PC-9 (cell line): ENCODE measurements around the gene MACROD2. TPM values are rescaled to one million over a fixed set of nuclear protein-coding genes. Genes with fewer than 3 reads are reported as not detected.

Source experiments
- BruUV-seq: library from RNA; stranded (reverse); fragments of 400-500 nt; replicated peaks from 2 replicates; lab custom pipeline; 2021; lab: Mats Ljungman, UMichigan
- CTCF ChIA-PET: fragments of 300-600 bp; sonication (Branson Sonifier 250); formaldehyde crosslinking; loops from one replicate; lab custom pipeline; 2022; ENCODE audit warnings: antibody characterized with exemption; lab: Charles Lee
- POLR2A ChIA-PET: fragments of 300-600 bp; sonication (Branson Sonifier 250); formaldehyde crosslinking; loops from one replicate; lab custom pipeline; 2022; ENCODE audit warnings: antibody characterized with exemption; ENCODE audit not compliant: unreplicated experiment; lab: Charles Lee
- DNase-seq, 2 experiments: peaks; one replicate each; pipeline versions ENCODE4 v3.0.0 to v3.0.0-alpha.2; 2015 to 2022; ENCODE audit warnings: mixed read lengths in 1 of 2
- H2AFZ ChIP-seq: fragments of 200-600 bp; sonication (generic); 2 replicates; pipeline ENCODE4 v1.8.1; 2017; ENCODE audit warnings: antibody characterized with exemption
- H3F3A ChIP-seq: fragments of 200-600 bp; sonication (generic); 2 replicates; pipeline ENCODE4 v1.8.1; 2017; ENCODE audit warnings: antibody characterized with exemption, mild to moderate bottlenecking, low read depth; ENCODE audit not compliant: insufficient read depth
- H3K27ac ChIP-seq: fragments of 200-600 bp; sonication (generic); 2 replicates; pipeline ENCODE4 v1.6.1; 2016; ENCODE audit warnings: mixed run types
- H3K27me3 ChIP-seq: fragments of 200-600 bp; sonication (generic); 2 replicates; pipeline ENCODE4 v1.6.1; 2016; ENCODE audit warnings: low read depth, mixed run types; ENCODE audit not compliant: insufficient read depth
- H3K36me3 ChIP-seq: fragments of 200-600 bp; sonication (generic); 2 replicates; pipeline ENCODE4 v1.6.1; 2016; ENCODE audit warnings: low read depth, mixed run types
- H3K4me1 ChIP-seq: fragments of 200-600 bp; sonication (generic); replicated peaks from 2 replicates; pipeline ENCODE4 v1.6.1; 2016; ENCODE audit warnings: mixed run types; ENCODE audit not compliant: insufficient read depth
- H3K4me2 ChIP-seq: fragments of 200-600 bp; sonication (generic); 2 replicates; pipeline ENCODE4 v1.6.1; 2017; ENCODE audit warnings: mixed run types
- H3K4me3 ChIP-seq: fragments of 200-600 bp; sonication (generic); 2 replicates; pipeline ENCODE4 v1.6.1; 2016; ENCODE audit warnings: mixed run types
- H3K79me2 ChIP-seq: fragments of 200-600 bp; sonication (generic); 2 replicates; pipeline ENCODE4 v1.6.1; 2017; ENCODE audit warnings: low read depth, mixed run types
- H3K9me2 ChIP-seq: fragments of 200-600 bp; sonication (generic); 2 replicates; pipeline ENCODE4 v1.8.1; 2017; ENCODE audit warnings: mild to moderate bottlenecking; ENCODE audit not compliant: insufficient read depth
- H3K9me3 ChIP-seq: fragments of 200-600 bp; sonication (generic); 2 replicates; pipeline ENCODE4 v1.8.1; 2016; ENCODE audit warnings: low read depth; ENCODE audit not compliant: insufficient read depth
- H4K20me1 ChIP-seq: fragments of 200-600 bp; sonication (generic); 2 replicates; pipeline ENCODE4 v1.8.1; 2017; ENCODE audit not compliant: insufficient read depth
- EZH2 ChIP-seq: fragments of 200-600 bp; sonication (generic); IDR thresholded peaks from 2 replicates; pipeline ENCODE4 v1.8.0; 2017; ENCODE audit warnings: antibody characterized with exemption, low read depth
- intact Hi-C: fragments of 100-400 bp; cut with micrococcal nuclease; formaldehyde crosslinking; loops from one replicate; pipeline ENCODE4 v1.10.0; 2022; ENCODE audit not compliant: unreplicated experiment
- total RNA-seq: library from RNA; stranded (reverse); gene quantifications from 2 replicates; pipeline ENCODE4 v1.2.3, GENCODE V29; 2021
- TF ChIP-seq, protein P1 (sequence below): fragments of 200-600 bp; sonication (generic); conservative IDR thresholded peaks from 2 replicates; pipeline ENCODE4 v1.6.1; 2017; ENCODE audit warnings: mixed run types, antibody characterized with exemption, mild to moderate bottlenecking, moderate library complexity

MACROD2 gene
- total RNA-seq, 1 experiment from 2014 or later = 11.4 TPM

DNA sequence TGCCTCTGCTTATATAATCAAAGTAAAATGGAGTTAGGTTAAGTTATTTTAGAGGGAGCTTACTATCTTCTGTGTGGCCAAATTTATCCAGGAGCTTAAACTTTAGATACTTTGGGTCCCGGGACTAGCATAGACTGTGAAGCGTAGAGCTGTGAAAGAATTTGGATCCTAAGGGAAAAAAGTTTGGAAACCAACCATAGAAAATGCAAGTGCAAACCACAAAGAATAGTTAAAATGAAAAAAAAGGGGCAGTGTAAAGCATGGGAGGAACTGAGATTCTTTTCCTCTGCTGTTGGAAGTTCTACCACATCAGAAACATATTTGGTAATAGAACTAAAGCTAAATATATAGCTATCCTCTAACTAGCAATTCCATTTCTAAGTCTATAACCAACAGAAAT lies 574.3 kb downstream of the MACROD2 start:
- TF ChIP-seq, protein P1, sequence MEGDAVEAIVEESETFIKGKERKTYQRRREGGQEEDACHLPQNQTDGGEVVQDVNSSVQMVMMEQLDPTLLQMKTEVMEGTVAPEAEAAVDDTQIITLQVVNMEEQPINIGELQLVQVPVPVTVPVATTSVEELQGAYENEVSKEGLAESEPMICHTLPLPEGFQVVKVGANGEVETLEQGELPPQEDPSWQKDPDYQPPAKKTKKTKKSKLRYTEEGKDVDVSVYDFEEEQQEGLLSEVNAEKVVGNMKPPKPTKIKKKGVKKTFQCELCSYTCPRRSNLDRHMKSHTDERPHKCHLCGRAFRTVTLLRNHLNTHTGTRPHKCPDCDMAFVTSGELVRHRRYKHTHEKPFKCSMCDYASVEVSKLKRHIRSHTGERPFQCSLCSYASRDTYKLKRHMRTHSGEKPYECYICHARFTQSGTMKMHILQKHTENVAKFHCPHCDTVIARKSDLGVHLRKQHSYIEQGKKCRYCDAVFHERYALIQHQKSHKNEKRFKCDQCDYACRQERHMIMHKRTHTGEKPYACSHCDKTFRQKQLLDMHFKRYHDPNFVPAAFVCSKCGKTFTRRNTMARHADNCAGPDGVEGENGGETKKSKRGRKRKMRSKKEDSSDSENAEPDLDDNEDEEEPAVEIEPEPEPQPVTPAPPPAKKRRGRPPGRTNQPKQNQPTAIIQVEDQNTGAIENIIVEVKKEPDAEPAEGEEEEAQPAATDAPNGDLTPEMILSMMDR = no peak
- no peak for TF ChIP-seq EZH2
- no peaks in the 10 kb centered on the region for H3K79me2 ChIP-seq
- H3K9me3 ChIP-seq = no peaks in the 10 kb centered on the region
- intact Hi-C loops = no loop called here
- H3K9me2 ChIP-seq = no peaks in the 10 kb centered on the region
- ChIA-PET POLR2A (no interaction called here), CTCF (no interaction called here)
- no peak overlapping the region for H3K27ac ChIP-seq
- H3K36me3 ChIP-seq = no peaks in the 10 kb centered on the region
- no TSS peak for BruUV-seq
- no peak for DNase-seq
- H3K4me3 ChIP-seq = no peak overlapping the region
- no peaks in the 10 kb centered on the region for H3F3A ChIP-seq
- no peaks in the 10 kb centered on the region for H3K27me3 ChIP-seq
- H3K4me1 ChIP-seq = no peaks in the 10 kb centered on the region
- H2AFZ ChIP-seq = no peak overlapping the region
- no peak overlapping the region for H3K4me2 ChIP-seq
- H4K20me1 ChIP-seq = no peaks in the 10 kb centered on the region

DNA sequence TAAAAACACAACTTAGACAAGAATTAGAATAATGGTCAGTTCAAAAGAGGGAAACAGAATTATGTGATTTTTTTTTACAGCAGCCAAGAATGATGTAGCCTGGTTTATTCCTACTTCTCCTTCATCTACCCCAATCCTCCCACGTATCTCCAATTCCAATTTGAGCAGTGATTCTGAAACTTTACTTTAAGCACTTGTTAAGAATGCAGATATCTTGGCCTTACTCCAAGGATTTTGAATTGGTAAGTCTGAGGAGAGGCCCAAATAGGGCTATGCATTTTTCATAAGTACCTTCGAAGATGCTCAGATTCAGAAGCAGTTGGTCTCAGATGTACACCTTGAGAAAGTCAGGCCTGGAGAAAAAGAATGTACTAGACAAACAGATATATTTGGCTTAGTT lies 575.5 kb downstream of the MACROD2 start:
- BruUV-seq = no TSS peak
- H3F3A ChIP-seq = no peaks in the 10 kb centered on the region
- TF ChIP-seq, protein P1 = no peak
- TF ChIP-seq EZH2 = no peak
- H3K9me3 ChIP-seq = no peaks in the 10 kb centered on the region
- H3K27ac ChIP-seq = no peak overlapping the region
- no peaks in the 10 kb centered on the region for H3K4me1 ChIP-seq
- no peak overlapping the region for H2AFZ ChIP-seq
- H3K79me2 ChIP-seq = no peaks in the 10 kb centered on the region
- no peaks in the 10 kb centered on the region for H3K9me2 ChIP-seq
- no peaks in the 10 kb centered on the region for H3K27me3 ChIP-seq
- no peak overlapping the region for H3K4me3 ChIP-seq
- no peak for DNase-seq
- ChIA-PET POLR2A (no interaction called here), CTCF (no interaction called here)
- H3K4me2 ChIP-seq = no peak overlapping the region
- intact Hi-C loops = no loop called here
- no peaks in the 10 kb centered on the region for H4K20me1 ChIP-seq
- no peaks in the 10 kb centered on the region for H3K36me3 ChIP-seq

DNA sequence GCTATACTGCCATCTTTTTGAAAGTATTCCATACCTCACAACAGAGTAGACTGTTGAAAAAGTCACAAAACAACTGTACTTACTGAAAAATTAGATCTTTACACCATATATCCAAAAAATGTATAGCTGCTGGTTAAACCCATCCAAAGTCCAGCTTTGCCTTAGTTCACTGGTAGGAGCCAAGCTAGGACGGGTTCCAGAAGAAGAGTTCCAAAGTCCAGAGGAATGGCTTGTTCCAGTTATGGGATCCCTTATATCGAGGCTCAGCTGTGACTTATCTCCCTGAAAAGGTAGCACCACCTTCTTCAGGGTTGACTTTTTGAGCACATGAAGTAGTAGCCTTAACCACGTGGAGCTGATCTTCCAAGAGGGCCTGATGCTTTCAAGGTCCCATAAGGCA lies 578.4 kb downstream of the MACROD2 start:
- POLR2A ChIA-PET = no interaction called here
- H4K20me1 ChIP-seq = no peaks in the 10 kb centered on the region
- H3K4me1 ChIP-seq = no peaks in the 10 kb centered on the region
- intact Hi-C loops = no loop called here
- no peak for DNase-seq
- no peaks in the 10 kb centered on the region for H3K27me3 ChIP-seq
- no peak overlapping the region for H2AFZ ChIP-seq
- BruUV-seq = no TSS peak
- H3K27ac ChIP-seq = no peak overlapping the region
- no peaks in the 10 kb centered on the region for H3F3A ChIP-seq
- H3K4me3 ChIP-seq = no peak overlapping the region
- no peaks in the 10 kb centered on the region for H3K79me2 ChIP-seq
- no peaks in the 10 kb centered on the region for H3K36me3 ChIP-seq
- H3K9me2 ChIP-seq = no peaks in the 10 kb centered on the region
- H3K4me2 ChIP-seq = no peak overlapping the region
- CTCF ChIA-PET = no interaction called here
- TF ChIP-seq, protein P1 = no peak
- TF ChIP-seq EZH2 = no peak
- no peaks in the 10 kb centered on the region for H3K9me3 ChIP-seq
